Gastroesophageal sphincter (tissue), 3 donors: ENCODE measurements around the gene ZFYVE9.
"Not testable (repeated sequence)": the region's sequence is repeated elsewhere in the genome, so short reads cannot be mapped to it uniquely, and the experiment has no call there.

Source experiments
- CTCF ChIP-seq, 4 experiments: fragments of 200-600 bp in 2 of 4; fragments of 450-650 bp in 2 of 4; sonication (generic) in 1 of 4; IDR thresholded peaks; one replicate each; pipeline ENCODE4 v1.5.1; 2017 to 2019; ENCODE audit warnings: antibody characterized with exemption in 4 of 4, mild to moderate bottlenecking in 2 of 4, moderate library complexity in 2 of 4
- POLR2A ChIP-seq, 2 donors: fragments of 450-650 bp; IDR thresholded peaks; one replicate each; pipeline ENCODE4 v1.6.1; 2017; ENCODE audit warnings: antibody characterized with exemption in 2 of 2, mild to moderate bottlenecking in 2 of 2, moderate library complexity in 1 of 2

DNA sequence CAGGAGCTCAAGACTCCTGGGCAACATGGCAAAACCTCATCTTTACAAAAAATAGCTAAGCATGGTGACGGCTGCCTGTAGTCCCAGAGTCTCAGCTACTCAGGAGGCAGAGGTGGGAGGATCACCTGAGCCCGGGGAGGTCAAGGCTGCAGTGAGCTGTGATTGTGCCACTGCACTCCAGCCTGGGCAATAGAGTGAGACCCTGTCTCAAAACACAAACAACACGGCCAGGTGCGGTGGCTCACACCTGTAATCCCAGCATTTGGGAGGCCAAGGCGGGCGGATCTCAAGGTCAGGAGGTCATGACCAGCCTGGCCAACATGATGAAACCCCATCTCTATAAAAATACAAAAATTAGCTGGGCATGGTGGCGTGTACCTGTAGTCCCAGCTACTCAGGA is 47.6 kb upstream of the ZFYVE9 start:
- TF ChIP-seq CTCF, POLR2A (IDR thresholded peaks at IDR 0.05): not testable (repeated sequence)
